GM23248 (cell line): Measurements from ENCODE around the gene BPIFA1. TPM values are rescaled to one million over a fixed set of nuclear protein-coding genes. Genes with fewer than 3 reads are reported as not detected.

Experiments used
- DNase-seq: peaks from one replicate; pipeline ENCODE4 v3.0.0-alpha.2; 2015
- H2AFZ ChIP-seq: fragments of 200-600 bp; sonication (generic); 2 replicates; pipeline ENCODE4 v1.6.1; 2016; ENCODE audit warnings: antibody characterized with exemption
- H3F3A ChIP-seq: fragments of 200-600 bp; sonication (generic); 2 replicates; pipeline ENCODE4 v1.6.1; 2016; ENCODE audit warnings: mild to moderate bottlenecking, antibody characterized with exemption, mixed run types; ENCODE audit not compliant: insufficient read depth
- H3K27ac ChIP-seq: fragments of 200-600 bp; sonication (generic); 2 replicates; pipeline ENCODE4 v1.5.1; 2016; ENCODE audit warnings: mild to moderate bottlenecking
- H3K27me3 ChIP-seq: fragments of 200-600 bp; sonication (generic); replicated peaks from 2 replicates; pipeline ENCODE4 v1.6.1; 2016; ENCODE audit warnings: mild to moderate bottlenecking; ENCODE audit not compliant: insufficient read depth
- H3K36me3 ChIP-seq: fragments of 200-600 bp; sonication (generic); 2 replicates; pipeline ENCODE4 v1.6.1; 2016; ENCODE audit warnings: low read depth, mild to moderate bottlenecking
- H3K4me1 ChIP-seq: fragments of 200-600 bp; sonication (generic); 2 replicates; pipeline ENCODE4 v1.6.1; 2016; ENCODE audit warnings: mild to moderate bottlenecking; ENCODE audit not compliant: insufficient read depth
- H3K4me2 ChIP-seq: fragments of 200-600 bp; sonication (generic); one replicate; pipeline ENCODE4 v1.6.1; 2016; ENCODE audit warnings: mild to moderate bottlenecking; ENCODE audit not compliant: unreplicated experiment
- H3K4me3 ChIP-seq: fragments of 200-600 bp; sonication (generic); 2 replicates; pipeline ENCODE4 v1.5.1; 2016; ENCODE audit warnings: mild to moderate bottlenecking
- H3K79me2 ChIP-seq: fragments of 200-600 bp; sonication (generic); 2 replicates; pipeline ENCODE4 v1.6.1; 2016; ENCODE audit warnings: mild to moderate bottlenecking; ENCODE audit not compliant: insufficient read depth
- H3K9ac ChIP-seq: fragments of 200-600 bp; sonication (generic); 2 replicates; pipeline ENCODE4 v1.6.1; 2016; ENCODE audit warnings: mild to moderate bottlenecking
- H3K9me2 ChIP-seq: fragments of 200-600 bp; sonication (generic); 2 replicates; pipeline ENCODE4 v1.6.1; 2016; ENCODE audit warnings: mixed run types, mild to moderate bottlenecking, moderate library complexity; ENCODE audit not compliant: insufficient read depth
- H3K9me3 ChIP-seq: fragments of 200-600 bp; sonication (generic); one replicate; pipeline ENCODE4 v1.6.1; 2017; ENCODE audit warnings: low read depth
- H4K20me1 ChIP-seq: fragments of 200-600 bp; sonication (generic); 2 replicates; pipeline ENCODE4 v1.6.0; 2016; ENCODE audit not compliant: insufficient read depth
- EZH2 ChIP-seq: fragments of 200-600 bp; sonication (generic); IDR thresholded peaks from 2 replicates; pipeline ENCODE4 v1.6.1; 2018; ENCODE audit warnings: antibody characterized with exemption, mild to moderate bottlenecking; ENCODE audit not compliant: insufficient read depth, poor library complexity, severe bottlenecking
- EZH2phosphoT487 ChIP-seq: fragments of 200-600 bp; sonication (generic); IDR thresholded peaks from 2 replicates; pipeline ENCODE4 v1.6.1; 2018; ENCODE audit warnings: antibody characterized with exemption, moderate library complexity, mild to moderate bottlenecking, low read depth; ENCODE audit not compliant: insufficient read depth
- WGBS, 2 experiments: methylation state at CpG; one replicate each; pipeline ENCODE4 v1.1.6; 2015 to 2017; ENCODE audit warnings: low lambda C conversion rate in 2 of 2, low coverage in 1 of 2; ENCODE audit errors: missing lambda C conversion rate in 2 of 2; 5-methylcytosine and 5-hydroxymethylcytosine counted together
- in situ Hi-C: fragments of 300-500 bp; cut with MboI; formaldehyde crosslinking; loops from 2 replicates; pipeline ENCODE4 v1.15.0; 2020
- polyA plus RNA-seq: library from polyadenylated mRNA; unstranded; fragments of >200 nt; fragmentation: Nextera tagmentation; extraction: Ambion mirVana; gene quantifications from 2 replicates; pipeline ENCODE4 v1.2.1, GENCODE V29; 2016
- total RNA-seq: library from RNA; depleted of rRNA; stranded (reverse); fragments of >200 nt; shearing (Covaris generic); gene quantifications from 2 replicates; pipeline ENCODE4 v1.2.3, GENCODE V29; 2014

Gene BPIFA1
- total and polyA plus RNA-seq, 2 experiments from 2014 or later, result not detected

DNA sequence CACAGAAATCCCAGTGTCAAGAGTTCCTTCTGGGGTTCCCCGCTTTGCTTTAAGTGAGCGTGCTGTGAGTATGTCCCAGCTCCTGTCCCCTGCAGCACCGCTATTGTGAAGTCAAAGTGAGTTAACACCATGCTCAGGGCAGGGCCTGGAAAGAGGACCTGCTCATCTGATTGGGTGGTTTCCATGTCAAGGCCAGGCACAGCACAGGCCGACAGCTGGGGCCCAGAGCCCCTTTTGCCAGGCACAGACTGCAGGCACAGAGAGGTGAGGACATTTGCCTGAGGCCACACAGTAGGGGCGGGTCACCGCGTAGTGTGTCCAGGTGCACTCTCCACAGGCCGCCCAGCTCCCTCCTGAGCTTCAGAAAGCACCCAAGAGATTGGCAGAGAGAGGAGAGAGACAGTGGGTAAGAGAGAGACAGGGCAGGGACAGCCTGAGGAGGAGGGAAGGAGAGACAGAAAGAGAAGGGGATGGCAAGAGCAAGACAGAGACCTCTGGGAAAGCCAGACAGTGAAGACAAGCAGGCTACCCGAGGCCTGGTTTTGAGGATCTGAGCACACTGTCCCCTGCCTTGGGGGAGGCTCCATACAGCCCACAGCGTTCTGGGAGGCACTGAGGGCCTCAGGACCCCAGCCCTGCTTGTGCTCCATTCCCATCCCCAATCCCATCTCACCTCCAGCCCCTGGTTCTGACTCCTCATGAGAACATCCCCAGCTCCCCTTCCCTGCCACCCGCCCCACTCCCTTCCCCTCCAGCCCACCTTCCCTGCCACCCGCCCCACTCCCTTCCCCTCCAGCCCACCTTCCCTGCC lies 40.7 kb downstream of the BPIFA1 start:
- no peaks in the 10 kb centered on the region for H3F3A ChIP-seq
- no peaks in the 10 kb centered on the region for H3K79me2 ChIP-seq
- no peak for DNase-seq
- no peak overlapping the region for H2AFZ ChIP-seq
- no peak overlapping the region for H3K4me3 ChIP-seq
- TF ChIP-seq EZH2 (no peak), EZH2phosphoT487 (no peak)
- in situ Hi-C loops, result no loop called here
- peaks cover 52% of the 10 kb centered on the region for H3K27me3 ChIP-seq
- no peaks in the 10 kb centered on the region for H3K4me1 ChIP-seq
- H3K36me3 ChIP-seq, result no peaks in the 10 kb centered on the region
- no peaks in the 10 kb centered on the region for H4K20me1 ChIP-seq
- H3K9me3 ChIP-seq, result no peaks in the 10 kb centered on the region
- 56 to 57% methylated on average over 10 to 12 of the region's 12 CpGs for WGBS, 2 experiments
- no peaks in the 10 kb centered on the region for H3K9me2 ChIP-seq
- no peak overlapping the region for H3K27ac ChIP-seq
- no peak overlapping the region for H3K4me2 ChIP-seq
- no peak overlapping the region for H3K9ac ChIP-seq

DNA sequence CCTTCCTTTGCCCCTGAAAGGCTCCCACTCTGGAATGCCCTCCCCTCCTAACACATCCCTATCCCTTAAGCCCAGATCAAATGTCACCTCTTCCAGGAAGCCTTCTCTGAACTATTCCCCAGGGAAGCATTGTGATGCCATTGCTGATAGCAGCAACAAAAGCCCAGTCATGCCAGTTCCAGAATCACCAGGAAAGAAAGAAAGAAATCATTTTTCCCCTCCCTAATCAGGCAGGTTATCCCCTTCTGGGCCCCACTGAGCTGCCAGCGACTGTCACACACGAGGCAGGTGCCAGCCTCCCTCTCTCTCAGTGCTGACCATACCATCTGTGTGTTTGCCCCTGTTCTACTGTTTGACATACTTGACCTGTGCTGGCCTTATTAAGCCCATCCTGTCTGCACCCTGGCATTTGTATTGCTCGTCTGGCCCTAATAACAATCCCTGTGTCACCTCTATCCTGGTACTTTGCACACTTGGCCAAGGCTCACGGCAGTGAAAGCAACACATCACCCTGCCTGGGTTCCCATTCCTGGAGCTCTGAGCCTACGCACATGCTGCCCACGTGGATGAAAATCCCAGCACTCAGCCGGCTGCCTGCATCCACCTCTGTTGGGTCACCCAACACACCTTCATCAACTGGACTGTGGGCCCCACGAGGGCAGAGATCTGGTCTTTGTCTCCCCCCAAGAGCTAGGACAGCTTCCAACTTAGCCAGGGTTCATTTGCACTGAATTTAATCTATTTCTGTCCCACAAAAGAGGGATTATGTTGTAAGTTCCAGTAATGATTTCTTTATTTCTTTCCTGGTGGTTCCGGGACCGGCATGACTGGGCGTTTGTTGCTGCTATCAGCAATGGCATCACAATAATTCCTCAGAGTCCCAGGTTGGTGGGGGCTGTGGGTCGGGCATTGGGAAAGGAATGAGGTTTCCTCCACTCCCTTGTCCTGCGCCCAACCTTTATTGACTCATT lies 42.0 kb downstream of the BPIFA1 start:
- DNase-seq, result no peak
- no peaks in the 10 kb centered on the region for H3K9me2 ChIP-seq
- H3F3A ChIP-seq, result no peaks in the 10 kb centered on the region
- no peaks in the 10 kb centered on the region for H3K4me1 ChIP-seq
- H2AFZ ChIP-seq, result no peak overlapping the region
- no peak overlapping the region for H3K4me2 ChIP-seq
- no peaks in the 10 kb centered on the region for H3K36me3 ChIP-seq
- no peak overlapping the region for H3K4me3 ChIP-seq
- H3K9me3 ChIP-seq, result no peaks in the 10 kb centered on the region
- in situ Hi-C loops, result no loop called here
- TF ChIP-seq EZH2phosphoT487, result no peak
- H3K79me2 ChIP-seq, result no peaks in the 10 kb centered on the region
- H3K27ac ChIP-seq, result no peak overlapping the region
- peaks cover 40% of the 10 kb centered on the region for H3K27me3 ChIP-seq
- H4K20me1 ChIP-seq, result no peaks in the 10 kb centered on the region
- 23 to 34% methylated on average over 13 of the region's 13 CpGs for WGBS, 2 experiments
- no peak overlapping the region for H3K9ac ChIP-seq

DNA sequence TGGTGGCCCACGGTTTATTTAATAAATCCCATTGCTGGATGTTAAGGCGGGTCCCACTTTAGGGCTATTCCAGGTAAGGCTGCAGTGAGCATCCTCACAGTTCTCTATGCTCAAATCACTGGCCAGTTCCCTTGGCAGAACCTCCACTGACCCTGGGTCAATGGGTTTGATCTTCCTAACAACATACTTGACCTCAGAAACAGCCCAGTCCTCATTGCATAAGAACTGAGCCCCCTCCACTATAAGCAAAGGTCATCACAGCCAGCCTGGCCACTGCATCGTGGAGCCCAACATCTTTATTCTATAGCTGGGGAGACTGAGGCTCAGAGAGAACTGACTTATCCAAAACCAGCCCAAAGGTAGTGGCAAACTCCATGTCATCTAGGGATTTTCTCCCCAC lies 42.9 kb downstream of the BPIFA1 start:
- Histone ChIP-seq H3K27ac (no peak overlapping the region), H3K36me3 (no peaks in the 10 kb centered on the region), H2AFZ (no peak overlapping the region), H3K4me2 (no peak overlapping the region), H3K79me2 (no peaks in the 10 kb centered on the region), H3F3A (no peaks in the 10 kb centered on the region), H3K9ac (no peak overlapping the region), H3K4me1 (no peaks in the 10 kb centered on the region), H3K27me3 (peaks cover 38% of the 10 kb centered on the region), H3K9me3 (no peaks in the 10 kb centered on the region), H3K4me3 (no peak overlapping the region), H3K9me2 (no peaks in the 10 kb centered on the region), H4K20me1 (no peaks in the 10 kb centered on the region)
- 22 to 27% methylated on average over 3 of the region's 3 CpGs for WGBS, 2 experiments
- in situ Hi-C loops, result no loop called here
- TF ChIP-seq EZH2phosphoT487 (no peak), EZH2 (no peak)
- DNase-seq, result no peak

DNA sequence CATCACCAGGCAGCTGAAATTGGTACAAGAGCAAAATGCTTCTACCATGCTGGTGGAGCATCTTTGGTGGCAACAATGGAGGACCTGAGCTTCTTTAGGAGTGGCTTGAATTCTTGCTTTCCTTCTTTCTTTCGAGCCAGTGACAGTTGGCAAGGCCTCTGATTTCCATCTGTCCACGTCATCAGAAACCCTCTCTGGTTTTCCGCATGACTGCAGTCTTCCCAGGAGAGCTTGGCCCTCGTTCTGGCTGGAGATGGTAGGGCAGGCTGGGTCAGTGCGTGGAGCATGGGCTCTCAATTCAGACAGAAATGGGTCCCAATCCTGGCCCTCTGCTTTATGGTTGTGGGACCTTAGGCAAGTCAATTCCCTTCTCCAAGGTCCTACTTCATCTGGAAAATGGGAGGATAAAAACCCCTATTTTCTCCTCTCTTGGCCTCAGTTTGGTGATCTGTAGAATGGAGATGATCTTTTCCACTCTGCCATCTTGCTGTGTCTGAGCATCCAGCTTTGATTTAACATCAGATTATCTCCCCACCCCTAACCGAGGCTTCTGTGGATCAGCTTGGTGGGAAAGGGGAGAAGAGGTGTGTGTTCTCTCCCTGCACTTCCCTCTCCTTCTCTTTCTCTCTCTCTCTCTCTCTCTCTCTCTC lies 43.6 kb downstream of the BPIFA1 start:
- H3K9me2 ChIP-seq, result no peaks in the 10 kb centered on the region
- H3K27ac ChIP-seq, result no peak overlapping the region
- no peaks in the 10 kb centered on the region for H3F3A ChIP-seq
- in situ Hi-C loops, result no loop called here
- H2AFZ ChIP-seq, result no peak overlapping the region
- no peak overlapping the region for H3K9ac ChIP-seq
- H4K20me1 ChIP-seq, result no peaks in the 10 kb centered on the region
- 26 to 28% methylated on average over 6 of the region's 6 CpGs for WGBS, 2 experiments
- no peaks in the 10 kb centered on the region for H3K36me3 ChIP-seq
- H3K4me2 ChIP-seq, result no peak overlapping the region
- no peak for TF ChIP-seq EZH2
- no peak for TF ChIP-seq EZH2phosphoT487
- no peaks in the 10 kb centered on the region for H3K4me1 ChIP-seq
- no peak for DNase-seq
- no peaks in the 10 kb centered on the region for H3K9me3 ChIP-seq
- H3K27me3 ChIP-seq, result peaks cover 44% of the 10 kb centered on the region
- no peaks in the 10 kb centered on the region for H3K79me2 ChIP-seq
- H3K4me3 ChIP-seq, result no peak overlapping the region
